Endothelial cell of umbilical vein (primary cell): Measurements from ENCODE around the gene CLDN11. TPM values are rescaled to one million over a fixed set of nuclear protein-coding genes. Genes with fewer than 3 reads are reported as not detected.

Source experiments
- BruUV-seq: library from RNA; stranded (reverse); fragments of 400-500 nt; replicated peaks from 2 replicates; lab custom pipeline; 2021; lab: Mats Ljungman, UMichigan
- CTCF ChIA-PET: fragments of 300-600, 350-600 bp; sonication (Branson Sonifier 250); formaldehyde crosslinking; loops from one replicate; lab custom pipeline; 2021; ENCODE audit warnings: antibody characterized with exemption, inconsistent platforms; lab: Charles Lee
- POLR2A ChIA-PET: fragments of 300-600, 350-600 bp; sonication (Branson Sonifier 250); formaldehyde crosslinking; loops from one replicate; lab custom pipeline; 2021; ENCODE audit warnings: antibody characterized with exemption, inconsistent platforms; lab: Charles Lee
- DNase-seq: peaks from one replicate; pipeline ENCODE4 v3.0.0-alpha.2; 2011; ENCODE audit warnings: low read depth, low spot score
- FAIRE-seq: peaks from 2 replicates; lab custom pipeline; 2011; peaks lifted over from hg19 to GRCh38; lab: Jason Lieb, UNC
- H2AFZ ChIP-seq: 2 replicates; pipeline ENCODE4 v1.6.0; 2012; ENCODE audit warnings: low read depth, low read length, control low read depth, inconsistent platforms
- H3K27ac ChIP-seq: 2 replicates; pipeline ENCODE4 v1.5.1; 2011; ENCODE audit warnings: low read depth, mild to moderate bottlenecking, control low read depth, low read length, moderate library complexity; ENCODE audit not compliant: insufficient read depth
- H3K27me3 ChIP-seq, 2 experiments: 2 replicates each; pipeline versions ENCODE4 v1.6.0 to v1.6.1; 2011; ENCODE audit warnings: low read length in 2 of 2, mixed read lengths in 1 of 2; ENCODE audit not compliant: control insufficient read depth in 2 of 2, insufficient read depth in 2 of 2
- H3K36me3 ChIP-seq, 2 experiments: 2 replicates in 1 of 2; 3 replicates in 1 of 2; pipeline ENCODE4 v1.5.1; 2011; ENCODE audit warnings: low read length in 2 of 2, mild to moderate bottlenecking in 1 of 2, moderate library complexity in 1 of 2; ENCODE audit not compliant: control insufficient read depth in 2 of 2, insufficient read depth in 2 of 2; ENCODE audit errors: extremely low read depth in 1 of 2
- H3K4me1 ChIP-seq: 3 replicates; pipeline ENCODE4 v1.5.1; 2011; ENCODE audit warnings: mild to moderate bottlenecking, low read length; ENCODE audit not compliant: control insufficient read depth, insufficient read depth; ENCODE audit errors: extremely low read depth
- H3K4me2 ChIP-seq: 2 replicates; pipeline ENCODE4 v1.6.1; 2011; ENCODE audit warnings: low read length, control low read depth, mixed read lengths; ENCODE audit not compliant: insufficient read depth
- H3K4me3 ChIP-seq, 3 experiments: fragments of 200-600 bp in 1 of 3; sonication (generic), shearing (Covaris generic) in 1 of 3; replicated peaks in 1 of 3; 2 replicates each; pipeline ENCODE4 v1.5.1; 2011 to 2016; ENCODE audit warnings: control low read depth in 3 of 3, low read length in 3 of 3, mild to moderate bottlenecking in 2 of 3, inconsistent platforms in 1 of 3, low read depth in 1 of 3, moderate library complexity in 1 of 3; ENCODE audit not compliant: insufficient read depth in 1 of 3
- H3K79me2 ChIP-seq: 2 replicates; pipeline ENCODE4 v1.6.0; 2012; ENCODE audit warnings: low read length, inconsistent platforms; ENCODE audit not compliant: control insufficient read depth, insufficient read depth
- H3K9ac ChIP-seq: replicated peaks from 2 replicates; pipeline ENCODE3; 2011; ENCODE audit warnings: low read length, control low read depth; ENCODE audit not compliant: insufficient read depth; ENCODE audit errors: extremely low read depth
- H3K9me1 ChIP-seq: replicated peaks from 3 replicates; pipeline ENCODE4 v1.6.0; 2011; ENCODE audit warnings: mild to moderate bottlenecking, low read length; ENCODE audit not compliant: control insufficient read depth, insufficient read depth; ENCODE audit errors: extremely low read depth
- H3K9me3 ChIP-seq: replicated peaks from 2 replicates; pipeline ENCODE4 v1.5.1; 2012; ENCODE audit warnings: low read length, inconsistent platforms; ENCODE audit not compliant: control insufficient read depth, insufficient read depth
- H4K20me1 ChIP-seq: replicated peaks from 2 replicates; pipeline ENCODE3; 2011; ENCODE audit warnings: mild to moderate bottlenecking, low read length; ENCODE audit not compliant: control insufficient read depth, insufficient read depth; ENCODE audit errors: extremely low read depth
- EZH2 ChIP-seq: IDR thresholded peaks from 2 replicates; pipeline ENCODE4 v1.6.1; 2012; ENCODE audit warnings: borderline replicate concordance, low read depth, mild to moderate bottlenecking, moderate library complexity, low read length, inconsistent platforms; ENCODE audit not compliant: severe bottlenecking
- FOS ChIP-seq: IDR thresholded peaks from 2 replicates; pipeline ENCODE4 v1.6.1; 2011; ENCODE audit warnings: mild to moderate bottlenecking, low read length, moderate library complexity, borderline replicate concordance; ENCODE audit not compliant: insufficient read depth
- GATA2 ChIP-seq: IDR thresholded peaks from 2 replicates; pipeline ENCODE4 v1.7.0; 2011; ENCODE audit warnings: low read depth, mild to moderate bottlenecking, moderate library complexity, mixed read lengths, low read length; ENCODE audit not compliant: insufficient read length, insufficient read depth
- JUN ChIP-seq: IDR thresholded peaks from 2 replicates; pipeline ENCODE4 v1.6.1; 2011; ENCODE audit warnings: borderline replicate concordance, low read depth; ENCODE audit not compliant: insufficient read length, insufficient read depth
- MYC ChIP-seq: IDR thresholded peaks from one replicate; pipeline ENCODE4 v1.6.1; 2011; ENCODE audit warnings: mild to moderate bottlenecking, low read depth, low read length
- POLR2A ChIP-seq: IDR thresholded peaks from 2 replicates; pipeline ENCODE4 v1.6.1; 2012; ENCODE audit warnings: low read depth, mild to moderate bottlenecking, control low read depth, low read length
- POLR2AphosphoS5 ChIP-seq: IDR thresholded peaks from 2 replicates; pipeline ENCODE4 v1.6.1; 2012; ENCODE audit warnings: low read depth, mild to moderate bottlenecking, control low read depth, low read length, moderate library complexity; ENCODE audit not compliant: insufficient read depth
- dilution Hi-C: fragments of 300-500 bp; cut with MboI; formaldehyde crosslinking; loops from one replicate; pipeline ENCODE4 v1.15.0; 2019; ENCODE audit warnings: low sequenced_read_pairs; ENCODE audit not compliant: extremely low pct_ligation_motif_present
- intact Hi-C: fragments of 100-400 bp; cut with micrococcal nuclease; formaldehyde crosslinking; loops from one replicate; pipeline ENCODE4 v1.10.0; 2022
- polyA plus RNA-seq, 4 experiments: library from polyadenylated mRNA; depleted of rRNA in 3 of 4; stranded (reverse) in 3 of 4; unstranded in 1 of 4; fragments of >200 nt; gene quantifications; 2 replicates each; pipeline versions ENCODE4 v1.2.1 to v1.2.3, GENCODE V29; 2011 to 2012; ENCODE audit warnings: missing spikeins in 1 of 4
- total RNA-seq: library from RNA; stranded (reverse); gene quantifications from 2 replicates; pipeline ENCODE4 v1.2.3, GENCODE V29; 2021
- TF ChIP-seq, protein P1 (sequence below), 2 donors: IDR thresholded peaks; 1 replicate in 1 of 2; 2 replicates in 1 of 2; pipeline ENCODE4 v1.5.1; 2011; ENCODE audit warnings: low read length in 2 of 2, mild to moderate bottlenecking in 2 of 2, moderate library complexity in 2 of 2, control low read depth in 1 of 2, inconsistent platforms in 1 of 2, low read depth in 1 of 2; ENCODE audit not compliant: insufficient read depth in 1 of 2; ENCODE audit errors: extremely low read depth in 1 of 2
- TF ChIP-seq, protein P2 (sequence below): IDR thresholded peaks from 2 replicates; pipeline ENCODE4 v1.6.1; 2011; ENCODE audit not compliant: insufficient read depth, insufficient read length

The CLDN11 gene
- total and polyA plus RNA-seq, 2 donors (not counting 3 experiments of a cell fraction or from before 2014, with no cell fraction given) = 147 to 395 TPM

DNA sequence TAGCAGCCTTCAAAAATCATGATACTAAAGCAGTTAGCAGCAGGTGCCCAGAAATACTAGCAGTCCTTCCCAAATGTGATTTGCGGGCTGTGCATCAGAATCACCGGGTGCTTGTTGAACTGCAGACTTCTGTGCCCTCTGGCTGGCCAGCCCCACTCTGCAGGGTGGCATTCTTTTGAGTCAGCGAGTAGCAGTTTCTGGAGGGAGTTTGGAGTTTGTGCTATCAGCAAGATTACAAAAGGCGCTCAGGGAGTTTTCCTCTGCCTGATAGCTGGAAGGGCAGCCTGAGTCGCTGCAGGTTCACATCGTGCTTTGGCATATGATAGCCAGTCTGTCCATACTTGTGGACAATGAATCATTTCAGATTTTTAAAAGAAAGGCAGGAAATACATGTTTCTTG, 57.6 kb downstream of the CLDN11 start:
- Histone ChIP-seq H3K27me3 (no peaks in the 10 kb centered on the region), H3K4me3 (no peak overlapping the region), H3K4me2 (no peak overlapping the region), H2AFZ (no peak overlapping the region), H4K20me1 (no peaks in the 10 kb centered on the region), H3K27ac (no peak overlapping the region), H3K79me2 (no peaks in the 10 kb centered on the region), H3K9ac (no peak overlapping the region), H3K9me1 (no peaks in the 10 kb centered on the region), H3K4me1 (no peaks in the 10 kb centered on the region), H3K9me3 (no peaks in the 10 kb centered on the region), H3K36me3 (no peaks in the 10 kb centered on the region)
- ChIA-PET CTCF (interaction anchor here (1.8 kb wide), 1 partner anchor 62 kb away, joined by 5 read pairs; no protein-coding TSS in a partner anchor), POLR2A (no interaction called here)
- intact Hi-C loops (no loop called here), dilution Hi-C loops (no loop called here)
- BruUV-seq = no TSS peak
- DNase-seq (peak; percentile 10), FAIRE-seq (peak; percentile 42)
- TF ChIP-seq, protein P1, sequence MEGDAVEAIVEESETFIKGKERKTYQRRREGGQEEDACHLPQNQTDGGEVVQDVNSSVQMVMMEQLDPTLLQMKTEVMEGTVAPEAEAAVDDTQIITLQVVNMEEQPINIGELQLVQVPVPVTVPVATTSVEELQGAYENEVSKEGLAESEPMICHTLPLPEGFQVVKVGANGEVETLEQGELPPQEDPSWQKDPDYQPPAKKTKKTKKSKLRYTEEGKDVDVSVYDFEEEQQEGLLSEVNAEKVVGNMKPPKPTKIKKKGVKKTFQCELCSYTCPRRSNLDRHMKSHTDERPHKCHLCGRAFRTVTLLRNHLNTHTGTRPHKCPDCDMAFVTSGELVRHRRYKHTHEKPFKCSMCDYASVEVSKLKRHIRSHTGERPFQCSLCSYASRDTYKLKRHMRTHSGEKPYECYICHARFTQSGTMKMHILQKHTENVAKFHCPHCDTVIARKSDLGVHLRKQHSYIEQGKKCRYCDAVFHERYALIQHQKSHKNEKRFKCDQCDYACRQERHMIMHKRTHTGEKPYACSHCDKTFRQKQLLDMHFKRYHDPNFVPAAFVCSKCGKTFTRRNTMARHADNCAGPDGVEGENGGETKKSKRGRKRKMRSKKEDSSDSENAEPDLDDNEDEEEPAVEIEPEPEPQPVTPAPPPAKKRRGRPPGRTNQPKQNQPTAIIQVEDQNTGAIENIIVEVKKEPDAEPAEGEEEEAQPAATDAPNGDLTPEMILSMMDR (IDR thresholded peaks at IDR 0.05; ENCODE audit: extremely low read depth in 1 of 2, insufficient read depth in 1 of 2, low read depth in 1 of 2, low read length in 2 of 2) = no peak
- TF ChIP-seq POLR2AphosphoS5 (no peak), POLR2A (no peak), MYC (no peak), JUN (no peak), GATA2 (no peak), EZH2 (no peak), FOS (no peak)
- TF ChIP-seq, protein P2, sequence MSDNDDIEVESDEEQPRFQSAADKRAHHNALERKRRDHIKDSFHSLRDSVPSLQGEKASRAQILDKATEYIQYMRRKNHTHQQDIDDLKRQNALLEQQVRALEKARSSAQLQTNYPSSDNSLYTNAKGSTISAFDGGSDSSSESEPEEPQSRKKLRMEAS = no peak
